ENCODE results near the gene R3HDM2.

DNA sequence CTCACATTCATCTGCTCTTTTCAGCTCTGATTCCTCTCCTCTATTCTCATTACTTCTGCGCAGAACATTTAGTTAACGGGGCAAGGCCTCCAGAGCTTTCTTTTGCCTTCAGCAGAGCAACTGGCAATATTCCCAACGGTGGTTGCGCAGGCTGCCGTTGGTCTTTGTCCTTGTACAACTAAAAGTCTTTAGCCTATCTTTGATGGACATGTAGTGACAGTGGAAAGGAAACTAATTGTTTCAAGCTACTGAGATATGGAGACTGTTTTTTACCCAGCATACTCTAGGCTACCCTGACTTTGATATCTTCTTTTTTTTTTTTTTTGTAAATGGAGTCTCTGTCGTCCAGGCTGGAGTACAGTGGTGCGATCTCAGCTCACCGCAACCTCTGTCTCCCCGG lies 12.6 kb downstream of the R3HDM2 start:
- no peak for TF ChIP-seq TCF7 (CRISPR knock-in tag; IDR thresholded peaks at IDR 0.05; ENCODE audit: low read depth)
- TF ChIP-seq CTCF (IDR thresholded peaks at IDR 0.05) = no peak

Data from WTC11 (cell line).